Rectal smooth muscle tissue (tissue), 1 donor: ENCODE data around the gene TRMT10B.
"Not testable (repeated sequence)": the region's sequence is repeated elsewhere in the genome, so short reads cannot be mapped to it uniquely, and the experiment has no call there.

ENCODE experiments used
- H3K27ac ChIP-seq: one replicate; pipeline ENCODE4 v1.7.0; 2013; ENCODE audit warnings: low read depth, low read length, inconsistent platforms
- H3K27me3 ChIP-seq: one replicate; pipeline ENCODE4 v1.7.0; 2013; ENCODE audit warnings: low read length; ENCODE audit not compliant: control insufficient read depth, insufficient read depth
- H3K36me3 ChIP-seq: one replicate; pipeline ENCODE4 v1.7.0; 2013; ENCODE audit warnings: low read length; ENCODE audit not compliant: control insufficient read depth, insufficient read depth
- H3K4me1 ChIP-seq: one replicate; pipeline ENCODE4 v1.7.0; 2013; ENCODE audit warnings: low read length; ENCODE audit not compliant: control insufficient read depth, insufficient read depth
- H3K4me3 ChIP-seq: one replicate; pipeline ENCODE4 v1.7.0; 2013; ENCODE audit warnings: low read length
- H3K9ac ChIP-seq: one replicate; pipeline ENCODE4 v1.7.0; 2013; ENCODE audit warnings: low read length

Gene TRMT10B

DNA sequence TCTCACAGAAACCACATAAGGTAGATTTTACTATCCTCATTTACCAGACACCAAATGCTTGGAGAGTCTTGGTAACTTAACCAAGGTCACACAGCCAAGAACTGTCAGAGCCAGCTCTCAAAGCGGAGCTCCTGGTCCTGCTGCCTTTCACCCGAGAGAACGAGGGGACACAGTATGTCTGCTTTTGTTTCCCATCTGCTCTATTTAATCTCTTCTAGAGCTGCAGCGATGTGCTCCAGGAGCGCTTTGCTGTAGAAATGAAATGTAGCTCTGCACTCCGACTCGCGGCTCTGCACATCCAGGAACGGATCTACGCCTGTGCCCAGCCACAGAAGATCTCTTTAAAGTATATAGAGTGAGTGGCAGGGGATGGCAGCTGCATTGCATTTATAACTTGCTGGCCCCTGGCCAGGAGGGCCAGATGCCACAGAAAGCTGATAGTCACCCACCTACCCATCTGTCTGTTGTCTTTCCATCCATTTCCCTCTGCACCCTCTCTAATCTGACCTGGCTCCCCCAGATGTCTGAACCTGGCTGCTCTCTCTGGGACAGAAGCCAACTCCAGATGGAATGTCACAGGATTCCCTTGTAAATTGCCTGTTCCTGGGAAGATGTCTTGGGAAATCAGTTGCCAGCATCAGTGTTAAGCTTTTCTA lies 21.4 kb upstream of the TRMT10B start:
- Histone ChIP-seq H3K9ac (no peak overlapping the region), H3K4me3 (no peak overlapping the region), H3K27me3 (no peaks in the 10 kb centered on the region), H3K27ac (no peak overlapping the region), H3K36me3 (no peaks in the 10 kb centered on the region), H3K4me1 (no peaks in the 10 kb centered on the region)

DNA sequence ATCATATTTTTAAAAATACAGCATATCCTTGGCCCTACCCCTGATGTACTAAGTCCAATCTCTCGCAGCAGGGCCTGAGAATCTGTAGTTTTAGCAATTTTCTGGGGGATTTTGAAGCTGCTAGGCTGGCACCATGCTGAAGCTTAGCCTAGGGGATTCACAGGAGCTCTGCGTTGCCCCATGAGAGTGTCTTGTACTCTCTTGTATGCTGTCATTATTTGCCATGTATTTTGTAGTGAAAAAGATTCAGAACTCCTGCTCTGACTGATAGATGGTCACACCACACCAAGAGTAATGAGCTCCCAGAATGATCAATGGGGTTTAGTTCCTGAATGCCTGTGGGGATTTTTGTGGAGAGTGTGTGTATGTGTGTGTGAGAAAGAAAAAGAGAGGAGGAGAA lies 20.7 kb upstream of the TRMT10B start:
- Histone ChIP-seq H3K9ac (no peak overlapping the region), H3K4me1 (no peaks in the 10 kb centered on the region), H3K36me3 (no peaks in the 10 kb centered on the region), H3K4me3 (no peak overlapping the region), H3K27me3 (no peaks in the 10 kb centered on the region), H3K27ac (no peak overlapping the region)

DNA sequence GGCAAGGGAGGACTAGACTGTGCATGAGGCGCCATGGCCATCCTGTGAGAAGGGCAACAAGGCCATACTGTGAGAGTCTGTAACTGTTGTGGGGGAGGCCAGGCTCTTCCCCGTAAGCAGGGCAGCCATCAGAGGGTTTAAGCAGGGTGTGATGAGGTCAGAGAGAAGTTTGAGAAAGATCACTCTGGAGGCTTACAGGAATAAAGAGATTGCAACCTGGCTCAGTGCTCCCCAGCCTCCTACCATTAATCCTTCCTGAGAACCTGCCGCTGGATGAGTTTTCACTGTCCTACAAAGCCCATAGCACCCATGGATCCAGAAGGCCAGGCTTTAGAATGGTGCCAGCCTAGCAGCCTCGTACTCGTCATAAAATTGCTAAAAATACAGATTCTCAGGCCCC lies 14.4 kb upstream of the TRMT10B start:
- no peak overlapping the region for H3K4me3 ChIP-seq

DNA sequence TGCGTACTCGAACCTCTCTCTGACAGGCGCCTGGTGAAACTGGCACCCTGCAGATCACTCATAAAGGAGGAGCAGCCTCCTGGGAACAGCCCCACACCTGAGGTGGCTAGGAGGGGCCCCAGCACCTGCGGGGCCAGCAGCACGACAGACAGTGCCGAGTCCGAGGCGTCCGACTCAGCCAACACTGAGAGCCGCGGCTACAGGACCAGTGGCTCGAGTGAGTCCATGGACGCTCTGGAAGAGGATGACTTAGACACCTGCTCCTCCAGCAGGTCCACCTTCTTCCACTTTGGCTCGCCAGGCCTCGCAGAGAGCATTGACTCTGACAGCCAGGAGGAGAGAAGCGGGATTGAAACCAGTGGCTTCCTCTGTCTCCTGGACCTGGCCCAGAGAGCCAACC lies 13.5 kb upstream of the TRMT10B start:
- Histone ChIP-seq H3K27ac (no peak overlapping the region), H3K36me3 (no peaks in the 10 kb centered on the region), H3K27me3 (no peaks in the 10 kb centered on the region), H3K9ac (no peak overlapping the region), H3K4me1 (no peaks in the 10 kb centered on the region), H3K4me3 (no peak overlapping the region)

More for the DNA sequence above, 14.4 kb upstream of the TRMT10B start:
- no peak overlapping the region for H3K27ac ChIP-seq
- no peak overlapping the region for H3K9ac ChIP-seq
- H3K36me3 ChIP-seq = no peaks in the 10 kb centered on the region
- H3K27me3 ChIP-seq = no peaks in the 10 kb centered on the region
- H3K4me1 ChIP-seq = no peaks in the 10 kb centered on the region

DNA sequence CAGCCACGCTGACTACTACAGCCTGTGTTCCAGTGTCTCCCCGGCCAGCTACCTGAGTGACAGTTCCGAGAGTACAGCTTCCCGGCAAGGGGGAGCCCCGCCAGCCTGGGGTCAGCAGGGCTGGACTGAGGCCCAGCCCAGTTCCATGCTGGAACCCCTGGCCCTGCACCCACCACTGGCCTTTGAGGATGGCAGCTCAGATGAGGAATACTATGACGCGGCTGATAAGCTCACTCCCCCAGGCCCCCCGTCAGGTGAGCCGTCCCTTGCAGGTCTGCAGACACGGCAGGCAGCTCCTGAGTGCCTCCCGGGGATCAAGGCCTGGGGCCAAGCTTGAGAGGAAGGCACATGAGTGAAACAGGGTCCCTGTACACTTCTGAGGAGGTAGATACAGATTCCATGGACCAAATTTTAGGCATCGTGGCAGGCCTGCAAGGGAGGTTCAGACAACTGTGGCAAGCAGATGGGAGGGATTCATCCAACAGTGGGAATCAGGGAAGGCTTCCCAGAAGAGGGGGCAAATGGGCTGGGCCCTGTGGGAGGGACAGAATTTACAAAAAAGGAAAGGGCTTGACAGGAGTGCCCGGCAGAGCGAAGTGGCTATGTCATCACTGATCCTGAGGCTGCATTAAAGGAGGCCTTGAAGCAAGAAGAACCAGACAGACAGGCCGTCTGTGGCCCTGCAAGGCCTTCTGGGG lies 12.8 kb upstream of the TRMT10B start:
- no peak overlapping the region for H3K9ac ChIP-seq
- H3K27ac ChIP-seq = no peak overlapping the region
- no peaks in the 10 kb centered on the region for H3K36me3 ChIP-seq

DNA sequence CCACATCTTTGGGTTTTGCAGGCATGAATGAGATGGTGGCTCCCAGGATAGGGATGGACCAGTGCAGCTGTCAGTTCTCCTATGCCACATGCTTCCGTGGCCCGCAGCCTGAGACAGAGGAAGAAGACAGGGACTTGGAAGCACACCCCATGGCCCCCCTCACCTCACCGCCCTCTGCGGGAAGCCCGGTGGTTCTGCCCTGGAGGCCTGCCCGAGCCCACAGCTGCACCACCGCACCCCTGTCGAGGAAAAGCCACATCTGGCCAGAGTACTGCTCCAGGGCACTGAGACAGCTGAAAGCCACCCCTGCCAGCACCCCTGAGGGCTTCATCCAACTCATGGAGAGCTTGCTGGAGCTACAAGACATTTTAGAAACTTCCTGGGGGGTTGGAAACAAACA lies 7.6 kb upstream of the TRMT10B start:
- Histone ChIP-seq H3K27ac (no peak overlapping the region), H3K27me3 (no peaks in the 10 kb centered on the region), H3K9ac (no peak overlapping the region), H3K4me1 (no peaks in the 10 kb centered on the region), H3K36me3 (no peaks in the 10 kb centered on the region), H3K4me3 (no peak overlapping the region)

More for the DNA sequence above, 12.8 kb upstream of the TRMT10B start:
- H3K4me3 ChIP-seq = no peak overlapping the region
- no peaks in the 10 kb centered on the region for H3K27me3 ChIP-seq
- H3K4me1 ChIP-seq = no peaks in the 10 kb centered on the region

DNA sequence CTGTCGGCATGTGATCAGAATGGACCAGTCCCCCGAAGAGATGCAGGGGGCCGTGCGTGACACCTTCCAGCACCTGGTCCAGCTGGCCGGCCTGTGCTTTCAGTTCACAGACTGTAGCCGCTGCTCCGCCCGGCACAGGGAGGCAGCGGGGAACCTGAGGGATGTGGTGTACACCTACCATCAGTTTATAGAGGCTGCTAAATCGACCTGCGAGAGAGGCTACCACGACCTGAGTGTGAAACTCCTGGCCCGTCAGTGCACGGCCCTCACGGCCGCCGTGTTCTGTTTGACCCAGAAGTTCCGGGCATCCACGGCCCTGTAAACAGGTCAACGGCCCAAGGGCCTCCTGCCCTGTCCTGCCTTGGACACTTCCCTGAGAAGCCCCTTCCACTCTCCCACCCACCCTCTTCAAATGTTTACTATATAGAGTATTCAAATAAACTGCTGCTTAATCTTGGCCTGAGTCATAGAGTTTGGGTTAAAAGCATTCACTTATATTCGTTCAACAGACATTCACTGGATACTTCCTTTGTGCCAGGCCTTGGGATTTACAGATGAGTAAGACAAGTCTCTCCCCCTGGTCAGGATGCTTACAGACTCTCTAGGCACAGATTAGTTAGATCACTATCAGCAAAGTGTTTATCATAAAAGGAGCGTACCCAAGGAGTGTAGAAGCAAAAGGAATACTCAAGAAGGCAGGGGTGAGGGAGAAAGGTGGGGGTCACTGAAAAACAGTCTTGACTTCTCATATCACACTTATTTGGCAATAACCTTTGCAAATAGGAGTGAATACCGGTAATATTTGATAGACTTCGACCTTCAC lies 6.9 kb upstream of the TRMT10B start:
- H3K4me1 ChIP-seq = no peaks in the 10 kb centered on the region
- H3K9ac ChIP-seq = no peak overlapping the region
- H3K27ac ChIP-seq = no peak overlapping the region
- no peaks in the 10 kb centered on the region for H3K27me3 ChIP-seq
- no peaks in the 10 kb centered on the region for H3K36me3 ChIP-seq
- no peak overlapping the region for H3K4me3 ChIP-seq

DNA sequence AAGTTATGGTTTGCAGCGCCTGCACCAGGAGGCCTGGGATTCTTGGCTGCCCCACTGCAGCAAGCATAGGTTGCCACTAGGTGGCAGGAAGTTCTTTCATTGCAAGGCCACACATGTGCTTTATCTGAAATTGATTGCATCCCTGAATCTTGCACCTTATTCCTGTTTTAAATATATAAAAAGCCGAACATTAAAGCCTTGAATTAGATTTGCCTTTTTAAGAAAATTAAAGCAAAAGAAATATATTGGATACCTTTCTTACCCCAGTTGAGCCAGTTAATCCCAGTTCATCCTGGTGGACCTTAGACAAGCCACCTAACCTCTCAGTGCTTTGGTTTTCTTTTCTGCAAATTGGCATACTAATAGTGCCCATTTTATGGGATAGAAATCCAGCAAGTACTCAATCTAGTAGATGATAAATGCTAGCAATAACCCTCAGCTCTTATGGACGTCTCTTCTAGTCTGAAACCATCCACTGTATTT lies 6.3 kb upstream of the TRMT10B start:
- Histone ChIP-seq H3K4me3 (no peak overlapping the region), H3K27me3 (no peaks in the 10 kb centered on the region), H3K36me3 (no peaks in the 10 kb centered on the region), H3K27ac (no peak overlapping the region), H3K4me1 (no peaks in the 10 kb centered on the region), H3K9ac (no peak overlapping the region)

DNA sequence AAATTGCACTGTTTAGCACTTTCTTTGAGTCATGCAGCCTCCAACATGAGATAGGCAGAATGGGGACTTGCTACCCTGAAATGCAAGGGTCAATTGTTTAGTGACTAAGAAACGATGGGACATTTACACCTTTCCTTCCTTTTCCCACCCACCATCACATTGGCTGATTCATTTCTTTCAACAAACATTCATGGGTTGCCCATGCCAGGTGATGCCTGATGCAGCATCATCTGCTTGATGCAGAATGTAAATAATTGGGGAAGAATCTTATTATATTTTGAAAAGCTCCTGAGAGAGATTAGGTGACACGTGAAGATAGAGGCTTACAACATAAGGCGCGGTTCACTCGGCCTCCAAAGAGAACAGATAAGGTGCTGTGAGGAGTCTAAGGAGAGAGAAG lies 4.5 kb upstream of the TRMT10B start:
- Histone ChIP-seq H3K4me1 (peaks cover under 1% of the 10 kb centered on the region), H3K4me3 (no peak overlapping the region), H3K36me3 (no peaks in the 10 kb centered on the region), H3K9ac (no peak overlapping the region), H3K27ac (no peak overlapping the region), H3K27me3 (no peaks in the 10 kb centered on the region)

DNA sequence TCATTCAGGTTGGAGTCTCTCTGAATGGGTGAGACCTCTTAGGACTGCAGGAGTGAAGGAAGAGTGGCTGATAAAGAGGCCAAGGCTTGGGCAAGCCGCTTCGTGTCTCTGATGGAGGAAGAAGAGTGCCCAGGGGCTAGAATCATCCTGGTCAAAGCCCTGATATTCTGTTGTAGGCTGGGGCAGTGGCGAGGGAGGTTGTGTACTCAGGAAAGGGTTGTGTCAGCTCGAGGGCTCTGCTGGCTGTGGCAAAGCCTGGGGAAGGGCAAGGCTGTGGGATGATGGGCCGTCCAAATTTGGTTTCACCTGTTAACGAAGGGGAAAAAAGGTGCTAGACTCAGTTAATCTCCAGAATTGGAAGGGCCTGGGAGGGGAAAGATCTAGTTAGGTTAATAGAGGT lies 2.4 kb upstream of the TRMT10B start:
- Histone ChIP-seq H3K27ac (no peak overlapping the region), H3K4me3 (no peak overlapping the region), H3K9ac (no peak overlapping the region)

DNA sequence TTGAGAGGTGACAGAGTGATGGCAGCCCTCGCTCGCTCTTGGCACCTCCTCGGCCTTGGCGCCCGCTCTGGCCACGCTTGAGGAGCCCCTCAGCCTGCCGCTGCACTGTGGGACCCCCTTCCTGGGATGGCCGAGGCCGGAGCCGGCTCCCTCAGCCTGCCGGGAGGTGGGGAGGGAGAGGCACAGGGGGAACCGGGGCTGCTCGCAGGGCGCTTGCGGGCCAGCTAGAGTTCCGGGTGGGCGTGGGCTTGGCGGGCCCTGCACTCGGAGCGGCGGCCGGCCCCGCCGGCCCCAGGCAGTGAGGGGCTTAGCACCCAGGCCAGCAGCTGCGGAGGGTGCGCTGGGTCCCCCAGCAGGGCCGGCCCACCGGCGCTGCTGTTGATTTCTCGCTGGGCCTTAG lies 1.9 kb upstream of the TRMT10B start:
- not testable (repeated sequence) for H3K36me3 ChIP-seq, H3K4me3 ChIP-seq, H3K4me1 ChIP-seq, H3K27ac ChIP-seq, H3K27me3 ChIP-seq, H3K9ac ChIP-seq

More for the DNA sequence above, 2.4 kb upstream of the TRMT10B start:
- H3K27me3 ChIP-seq = no peaks in the 10 kb centered on the region
- H3K36me3 ChIP-seq = no peaks in the 10 kb centered on the region
- H3K4me1 ChIP-seq = peaks cover 6% of the 10 kb centered on the region

DNA sequence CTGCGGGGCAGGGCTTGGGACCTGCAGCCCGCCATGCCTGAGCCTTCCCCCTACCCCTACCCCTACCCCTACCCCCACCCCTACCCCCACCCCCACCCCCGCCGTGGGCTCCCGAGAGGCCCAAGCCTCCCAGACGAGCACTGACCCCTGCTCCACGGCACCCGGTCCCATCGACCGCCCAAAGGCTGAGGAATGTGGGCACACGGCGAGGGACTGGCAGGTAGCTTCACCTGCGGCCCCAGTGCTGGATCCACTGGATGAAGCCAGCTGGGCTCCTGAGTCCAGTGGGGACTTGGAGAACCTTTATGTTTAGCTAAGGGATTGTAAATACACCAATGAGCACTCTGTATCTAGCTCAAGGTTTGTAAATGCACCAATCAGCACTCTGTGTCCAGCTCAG lies 1.5 kb upstream of the TRMT10B start:
- H3K9ac ChIP-seq, H3K36me3 ChIP-seq, H3K4me3 ChIP-seq, H3K27me3 ChIP-seq, H3K27ac ChIP-seq, H3K4me1 ChIP-seq: not testable (repeated sequence)
